Astrocyte of the hippocampus (primary cell): Measurements from ENCODE around the gene TRNP1.
"Not testable (repeated sequence)": the region's sequence is repeated elsewhere in the genome, so short reads cannot be mapped to it uniquely, and the experiment has no call there.

ENCODE experiments used
- DNase-seq: peaks from one replicate; pipeline ENCODE4 v3.0.0; 2011; ENCODE audit warnings: low read depth, low spot score

TRNP1 gene, protein sequence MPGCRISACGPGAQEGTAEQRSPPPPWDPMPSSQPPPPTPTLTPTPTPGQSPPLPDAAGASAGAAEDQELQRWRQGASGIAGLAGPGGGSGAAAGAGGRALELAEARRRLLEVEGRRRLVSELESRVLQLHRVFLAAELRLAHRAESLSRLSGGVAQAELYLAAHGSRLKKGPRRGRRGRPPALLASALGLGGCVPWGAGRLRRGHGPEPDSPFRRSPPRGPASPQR

GRCh38 chr1:26993237-26994019 lies at the start of gene TRNP1:
Gene TRNP1, plus strand, starts transcription at chr1:26993692. Its CDS starts 95 bp downstream, at chr1:26993787.
- peak; percentile 88 for DNase-seq

DNA sequence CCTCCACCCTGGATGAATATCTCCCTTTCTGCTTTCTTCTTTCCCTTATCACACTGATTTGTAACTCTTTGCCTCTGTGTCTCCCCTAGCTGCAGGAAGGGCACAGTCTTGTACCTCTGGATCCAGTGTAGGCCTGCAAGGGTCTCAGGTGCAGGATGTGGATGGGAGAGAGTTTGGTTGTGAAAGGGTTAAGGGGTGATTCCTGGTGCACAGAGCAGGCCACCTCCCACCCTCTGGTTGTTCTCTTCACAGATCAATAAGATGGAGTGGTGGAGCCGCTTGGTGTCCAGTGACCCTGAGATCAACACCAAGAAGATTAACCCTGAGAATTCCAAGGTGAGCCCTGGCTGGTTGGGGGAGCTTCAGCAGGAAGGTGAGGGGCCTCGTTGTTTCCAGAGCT lies 48.4 kb upstream of the TRNP1 start:
- DNase-seq, result no peak

- no peak for DNase-seq
Observed at GRCh38 chr1:26945728-26946127, 47.8 kb upstream of the TRNP1 start.

GRCh38 chr1:26946270-26946669 lies 47.2 kb upstream of the TRNP1 start:
- no peak for DNase-seq

DNA sequence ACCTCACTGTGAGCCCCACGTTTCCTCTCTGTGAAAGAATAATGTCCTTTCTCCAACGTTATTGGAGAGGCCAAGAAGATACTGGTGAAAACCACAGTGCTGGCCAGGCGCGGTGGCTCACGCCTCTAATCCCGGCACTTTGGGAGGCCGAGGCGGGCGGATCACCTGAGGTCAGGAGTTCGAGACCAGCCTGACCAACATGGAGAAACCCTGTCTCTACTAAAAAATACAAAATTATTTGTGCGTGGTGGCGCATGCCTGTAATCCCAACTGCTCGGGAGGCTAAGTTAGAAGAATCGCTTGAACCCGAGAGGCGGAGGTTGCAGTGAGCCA lies 44.8 kb upstream of the TRNP1 start:
- not testable (repeated sequence) for DNase-seq

DNA sequence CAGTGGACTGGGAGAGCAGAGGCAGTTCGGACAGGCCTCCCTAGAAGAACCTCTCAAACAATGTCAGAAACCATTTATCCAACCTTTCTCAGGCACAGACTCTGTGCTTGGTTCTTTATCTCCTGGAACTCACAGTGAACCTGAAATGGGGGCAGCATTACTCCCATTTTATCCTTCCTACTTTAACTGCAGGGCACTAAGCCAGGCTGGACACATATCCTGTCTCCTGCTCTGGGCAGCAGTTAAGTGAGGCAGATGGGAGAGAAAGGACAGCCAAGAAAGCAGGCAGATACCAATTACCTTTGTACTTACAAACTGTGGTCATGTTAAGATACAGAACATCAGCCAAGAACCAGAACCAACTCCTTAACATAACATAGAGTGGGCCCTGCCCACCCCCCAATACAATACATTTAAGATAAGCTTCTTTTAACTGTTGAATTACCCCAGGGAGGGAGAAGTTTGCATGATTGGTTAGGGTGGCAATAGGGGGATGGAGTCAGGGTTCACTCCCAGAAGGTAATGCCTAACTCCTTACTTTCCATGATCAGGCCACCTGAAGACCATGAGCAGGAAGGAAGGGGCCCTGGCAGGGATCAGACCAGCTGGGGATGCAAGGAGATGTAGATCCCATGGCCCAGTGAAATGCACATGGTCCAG lies 44.1 kb upstream of the TRNP1 start:
- DNase-seq, result no peak

GRCh38 chr1:26949926-26950319 lies 43.6 kb upstream of the TRNP1 start:
- no peak for DNase-seq

GRCh38 chr1:26950602-26951001 lies 42.9 kb upstream of the TRNP1 start:
- no peak for DNase-seq

GRCh38 chr1:26951216-26951615 lies 42.3 kb upstream of the TRNP1 start:
- DNase-seq, result no peak

DNA sequence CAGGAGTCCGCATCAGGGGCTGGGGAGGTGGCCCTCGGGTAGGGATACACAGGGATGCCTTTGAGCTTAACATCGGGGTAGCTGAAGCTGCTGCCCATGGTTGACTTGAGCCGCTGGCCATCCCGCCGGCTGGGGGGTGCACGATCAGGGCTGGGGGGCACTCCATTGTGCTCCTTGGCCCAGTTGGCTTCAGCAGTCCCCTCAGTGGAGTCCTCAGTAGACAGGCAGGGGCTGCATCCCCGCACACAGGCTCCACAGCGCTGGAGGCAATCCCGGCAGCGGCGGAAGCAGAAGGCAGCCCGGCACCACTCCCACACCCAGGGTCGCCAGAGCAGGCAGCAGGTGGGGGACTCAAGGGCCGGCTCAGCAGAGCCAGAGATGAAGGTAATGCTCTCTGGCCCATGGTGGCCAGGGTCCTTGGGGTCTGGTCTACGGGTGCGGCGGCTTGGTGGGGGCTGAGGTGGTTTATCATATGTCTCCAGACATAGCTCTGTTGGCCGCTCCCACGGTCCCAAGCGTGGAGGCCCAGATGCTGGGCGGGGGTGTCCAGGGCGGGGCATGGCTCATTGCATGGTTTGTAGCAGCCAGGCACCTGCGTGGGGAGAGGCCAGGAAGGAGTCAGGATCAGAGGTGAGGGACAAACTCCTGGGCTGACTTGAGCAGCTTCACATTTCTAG lies 41.5 kb upstream of the TRNP1 start:
- no peak for DNase-seq

- DNase-seq, result no peak
Observed at GRCh38 chr1:26953374-26953773, 40.1 kb upstream of the TRNP1 start.

DNA sequence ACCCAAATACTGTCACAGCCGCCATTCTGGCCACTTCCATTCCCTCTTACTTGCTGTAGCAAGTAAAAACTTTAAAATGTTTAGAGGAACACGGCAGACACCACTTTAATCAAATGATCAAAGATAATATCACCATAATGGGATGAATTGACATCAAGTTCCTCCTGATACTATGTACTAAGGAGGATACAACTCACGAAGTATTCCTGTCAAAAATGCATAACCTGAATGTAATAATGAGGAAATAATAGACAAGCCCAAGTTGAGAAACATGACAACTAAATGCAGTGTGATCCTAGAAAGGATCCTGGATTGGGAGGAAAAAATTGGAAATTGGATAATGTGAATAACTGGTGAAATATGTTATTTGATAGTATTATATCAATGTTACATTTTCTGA lies 37.2 kb upstream of the TRNP1 start:
- DNase-seq, result no peak

GRCh38 chr1:26957306-26957705 lies 36.2 kb upstream of the TRNP1 start:
- DNase-seq, result no peak

DNA sequence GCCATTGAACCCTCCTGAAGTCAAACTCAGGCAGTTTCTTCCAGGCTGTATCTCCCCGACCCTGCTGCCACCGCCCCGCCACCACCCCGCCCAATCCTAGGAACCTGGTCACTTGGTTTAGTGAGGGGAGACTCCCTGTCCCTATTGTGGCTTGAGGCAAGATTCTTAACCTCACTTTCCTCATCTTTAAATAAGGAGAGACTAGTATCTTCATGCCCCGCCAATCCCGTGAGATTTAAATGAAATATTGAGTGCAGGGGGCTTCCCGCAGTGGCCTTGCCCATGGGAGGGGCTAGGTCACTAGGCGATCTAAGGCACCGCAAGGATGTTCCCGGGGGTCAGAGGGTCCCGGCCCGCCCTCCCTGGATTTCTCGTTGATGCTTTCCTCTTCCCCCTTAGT lies 34.2 kb upstream of the TRNP1 start:
- DNase-seq, result no peak

- DNase-seq, result no peak
Observed at GRCh38 chr1:26959722-26960624, 33.5 kb upstream of the TRNP1 start, which contains the start of gene KDF1. Gene KDF1, minus strand, starts transcription at chr1:26960468. Its CDS starts 8,088 bp downstream, at chr1:26952380.

DNA sequence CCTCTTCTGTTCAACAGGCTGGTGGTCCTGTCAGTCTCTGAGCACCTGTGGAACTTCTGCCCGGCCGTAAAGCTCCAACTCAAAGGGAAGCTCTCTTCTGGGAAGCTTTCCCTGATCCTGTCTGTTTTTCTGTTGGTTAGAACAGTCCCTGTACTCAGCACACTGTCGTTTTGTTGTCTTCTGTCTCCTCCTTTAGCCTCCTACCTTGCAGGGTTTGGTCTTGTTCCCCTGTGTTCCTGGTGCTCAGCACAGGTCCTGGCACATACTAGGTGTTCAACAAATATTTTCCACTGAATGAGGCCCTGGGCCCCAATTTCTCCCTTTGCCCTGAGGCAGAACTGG lies 32.9 kb upstream of the TRNP1 start:
- DNase-seq, result no peak

DNA sequence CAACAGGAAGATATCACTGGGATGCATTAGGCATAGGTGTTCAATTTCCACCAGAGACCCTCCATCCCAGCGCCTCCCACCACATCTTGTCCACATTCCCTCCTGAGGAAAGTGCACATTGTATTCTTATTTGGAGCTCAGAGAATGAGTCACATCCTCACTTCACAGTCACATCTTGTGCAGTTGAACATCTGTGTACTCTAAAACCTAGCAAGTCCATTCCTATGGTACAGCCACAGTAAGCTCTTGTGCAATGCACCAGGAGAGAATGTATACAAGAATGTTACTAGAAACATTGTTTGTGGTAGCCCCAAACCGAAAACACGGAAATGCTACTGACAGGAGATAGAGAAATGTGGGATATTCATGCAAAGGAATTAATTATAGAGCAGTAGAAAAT lies 31.7 kb upstream of the TRNP1 start:
- DNase-seq, result peak; percentile 48

- DNase-seq, result no peak
Observed at GRCh38 chr1:26965213-26965612, 28.3 kb upstream of the TRNP1 start.

GRCh38 chr1:26965628-26966027 lies 27.9 kb upstream of the TRNP1 start:
- DNase-seq, result no peak

GRCh38 chr1:26970810-26971209 lies 22.7 kb upstream of the TRNP1 start:
- no peak for DNase-seq

- no peak for DNase-seq
Observed at GRCh38 chr1:26971590-26971989, 21.9 kb upstream of the TRNP1 start.
